Colonic mucosa (tissue), 4 donors: ENCODE data around the gene ADARB2. TPM values are rescaled to one million over a fixed set of nuclear protein-coding genes. Genes with fewer than 3 reads are reported as not detected.

Source experiments
- DNase-seq: peaks from one replicate; pipeline ENCODE4 v3.0.0-alpha.2; 2020
- H3K27ac ChIP-seq: fragments of 200-600 bp; one replicate; pipeline ENCODE4 v1.8.0; 2021
- H3K27me3 ChIP-seq: fragments of 200-600 bp; one replicate; pipeline ENCODE4 v1.8.0; 2021
- H3K36me3 ChIP-seq: fragments of 200-600 bp; one replicate; pipeline ENCODE4 v1.8.0; 2021
- H3K4me1 ChIP-seq: fragments of 200-600 bp; one replicate; pipeline ENCODE4 v1.8.0; 2021; ENCODE audit warnings: mild to moderate bottlenecking
- H3K4me3 ChIP-seq: fragments of 200-600 bp; one replicate; pipeline ENCODE4 v1.8.0; 2021
- H3K9ac ChIP-seq, 2 donors: one replicate each; pipeline ENCODE4 v1.7.0; 2013; ENCODE audit warnings: control low read depth in 2 of 2, low read depth in 2 of 2, low read length in 2 of 2
- H3K9me3 ChIP-seq: fragments of 200-600 bp; one replicate; pipeline ENCODE4 v1.8.0; 2021
- intact Hi-C: fragments of 100-400 bp; cut with DNase I; formaldehyde crosslinking; loops from one replicate; pipeline ENCODE4 v1.14.1; 2022
- total RNA-seq, 2 donors: library from RNA; stranded (reverse); fragmentation: NEBNext Ultra II Directional in 1 of 2; extraction: Animal tissue kit (Norgen Biotek cat#: 25700) in 1 of 2; gene quantifications; one replicate each; pipeline ENCODE4 v1.2.1, GENCODE V29; 2021
- TF ChIP-seq, protein P1 (sequence below): fragments of 200-600 bp; IDR thresholded peaks from one replicate; pipeline ENCODE4 v1.8.0; 2022; ENCODE audit warnings: antibody characterized with exemption, mild to moderate bottlenecking
- donor health status: healthy.
- donor health status: DM: no; HTN: no; CAD: no.
- donor health status: DM: no; HTN: no; CAD: no.

Gene ADARB2
- total RNA-seq, 2 donors from 2014 or later: 0.19 TPM; not detected in 1

GRCh38 chr10:1552406-1552805 lies 184.9 kb downstream of the ADARB2 start:
- no peaks in the 10 kb centered on the region for H3K9me3 ChIP-seq

GRCh38 chr10:1551636-1552338 lies 185.5 kb downstream of the ADARB2 start:
- intact Hi-C loops: no loop called here
- Histone ChIP-seq H3K4me1 (no peaks in the 10 kb centered on the region), H3K27me3 (no peaks in the 10 kb centered on the region), H3K4me3 (no peak overlapping the region), H3K27ac (no peak overlapping the region), H3K9me3 (no peaks in the 10 kb centered on the region), H3K9ac (no peak overlapping the region), H3K36me3 (no peaks in the 10 kb centered on the region)
- no peak for DNase-seq
- TF ChIP-seq, protein P1, sequence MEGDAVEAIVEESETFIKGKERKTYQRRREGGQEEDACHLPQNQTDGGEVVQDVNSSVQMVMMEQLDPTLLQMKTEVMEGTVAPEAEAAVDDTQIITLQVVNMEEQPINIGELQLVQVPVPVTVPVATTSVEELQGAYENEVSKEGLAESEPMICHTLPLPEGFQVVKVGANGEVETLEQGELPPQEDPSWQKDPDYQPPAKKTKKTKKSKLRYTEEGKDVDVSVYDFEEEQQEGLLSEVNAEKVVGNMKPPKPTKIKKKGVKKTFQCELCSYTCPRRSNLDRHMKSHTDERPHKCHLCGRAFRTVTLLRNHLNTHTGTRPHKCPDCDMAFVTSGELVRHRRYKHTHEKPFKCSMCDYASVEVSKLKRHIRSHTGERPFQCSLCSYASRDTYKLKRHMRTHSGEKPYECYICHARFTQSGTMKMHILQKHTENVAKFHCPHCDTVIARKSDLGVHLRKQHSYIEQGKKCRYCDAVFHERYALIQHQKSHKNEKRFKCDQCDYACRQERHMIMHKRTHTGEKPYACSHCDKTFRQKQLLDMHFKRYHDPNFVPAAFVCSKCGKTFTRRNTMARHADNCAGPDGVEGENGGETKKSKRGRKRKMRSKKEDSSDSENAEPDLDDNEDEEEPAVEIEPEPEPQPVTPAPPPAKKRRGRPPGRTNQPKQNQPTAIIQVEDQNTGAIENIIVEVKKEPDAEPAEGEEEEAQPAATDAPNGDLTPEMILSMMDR: no peak

More at GRCh38 chr10:1552406-1552805, 184.9 kb downstream of the ADARB2 start:
- Histone ChIP-seq H3K36me3 (no peaks in the 10 kb centered on the region), H3K9ac (no peak overlapping the region), H3K27ac (no peak overlapping the region), H3K27me3 (no peaks in the 10 kb centered on the region), H3K4me1 (no peaks in the 10 kb centered on the region), H3K4me3 (no peak overlapping the region)
- intact Hi-C loops: no loop called here
- no peak for DNase-seq
- TF ChIP-seq, protein P1: no peak

- DNase-seq: no peak
- H3K36me3 ChIP-seq: no peaks in the 10 kb centered on the region
Observed at GRCh38 chr10:1550616-1551015, 186.7 kb downstream of the ADARB2 start.

GRCh38 chr10:1550291-1550595 lies 187.1 kb downstream of the ADARB2 start:
- no peak overlapping the region for H3K4me3 ChIP-seq
- no peaks in the 10 kb centered on the region for H3K9me3 ChIP-seq
- H3K36me3 ChIP-seq: no peaks in the 10 kb centered on the region
- H3K9ac ChIP-seq: no peak overlapping the region
- TF ChIP-seq, protein P1: no peak
- intact Hi-C loops: no loop called here
- no peak overlapping the region for H3K27ac ChIP-seq
- no peaks in the 10 kb centered on the region for H3K27me3 ChIP-seq
- no peak for DNase-seq
- no peaks in the 10 kb centered on the region for H3K4me1 ChIP-seq

More at GRCh38 chr10:1550616-1551015, 186.7 kb downstream of the ADARB2 start:
- Histone ChIP-seq H3K9ac (no peak overlapping the region), H3K9me3 (no peaks in the 10 kb centered on the region), H3K4me3 (no peak overlapping the region), H3K27me3 (no peaks in the 10 kb centered on the region), H3K4me1 (no peaks in the 10 kb centered on the region), H3K27ac (no peak overlapping the region)
- TF ChIP-seq, protein P1: no peak
- intact Hi-C loops: no loop called here

DNA sequence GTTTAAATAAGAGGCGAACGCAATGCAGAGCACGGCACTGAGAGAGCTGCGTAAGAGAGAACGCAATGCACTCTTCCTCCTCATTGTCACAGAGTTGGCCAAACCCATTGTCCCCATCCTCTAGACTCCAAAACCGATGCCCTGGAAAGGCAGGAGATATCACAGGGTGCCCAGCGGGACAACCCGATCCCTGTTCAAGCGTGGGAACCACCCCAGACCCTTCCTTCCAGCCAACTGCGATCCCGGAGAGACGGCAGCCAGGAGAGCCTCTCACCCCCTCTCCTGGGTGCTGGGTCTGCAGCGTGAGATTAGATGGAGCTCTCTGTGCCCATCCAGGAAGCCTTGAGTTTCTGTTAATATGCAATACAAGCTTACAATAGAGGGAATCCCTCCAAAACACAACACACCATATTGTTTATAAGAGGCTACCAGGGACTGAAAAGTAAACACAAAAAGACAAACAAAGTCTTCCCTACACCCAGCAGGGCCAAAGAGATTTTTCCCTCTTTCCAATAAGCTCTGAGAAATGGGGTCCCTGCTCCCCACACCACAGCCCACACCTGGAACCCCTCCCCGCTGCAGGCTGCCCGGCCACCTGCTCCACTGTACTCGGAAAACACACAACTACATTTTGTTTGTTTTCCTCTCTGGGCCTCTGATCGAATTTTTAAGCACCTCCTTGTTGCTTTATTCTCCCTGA lies 187.6 kb downstream of the ADARB2 start:
- no peaks in the 10 kb centered on the region for H3K4me1 ChIP-seq
- intact Hi-C loops: no loop called here
- H3K9ac ChIP-seq: no peak overlapping the region
- TF ChIP-seq, protein P1: no peak
- no peaks in the 10 kb centered on the region for H3K9me3 ChIP-seq
- no peak overlapping the region for H3K4me3 ChIP-seq
- no peaks in the 10 kb centered on the region for H3K36me3 ChIP-seq
- H3K27ac ChIP-seq: no peak overlapping the region
- no peaks in the 10 kb centered on the region for H3K27me3 ChIP-seq
- DNase-seq: no peak
